HG03460 (cell line): ENCODE data around the gene RAB6A.

ENCODE experiments used
- ATAC-seq: cut with Tn5 transposase; IDR thresholded peaks from one replicate; pipeline ENCODE4 v1.9.1; 2021; ENCODE audit not compliant: unreplicated experiment

The RAB6A gene

GRCh38 chr11:73633999-73634398 lies 126.9 kb downstream of the RAB6A start:
- no peak for ATAC-seq

DNA sequence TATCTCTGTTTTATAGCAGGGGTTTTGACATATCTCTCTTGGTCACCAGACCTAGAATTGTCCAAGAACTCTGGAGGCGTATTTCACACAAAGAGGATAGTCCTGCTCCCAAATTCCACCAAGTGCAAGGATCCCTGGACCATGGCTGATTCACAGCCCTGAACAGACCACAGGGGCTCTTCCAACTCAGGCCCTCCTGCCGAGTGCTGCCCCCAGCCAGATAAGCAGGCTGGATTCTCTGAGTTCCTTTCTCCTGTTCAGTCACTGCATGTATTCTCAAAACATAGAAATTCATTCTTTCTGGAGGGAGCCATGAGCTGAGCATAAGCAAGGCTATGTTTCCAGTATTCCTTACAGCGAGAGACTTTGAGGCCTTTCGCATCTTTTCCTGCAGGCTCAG lies 127.9 kb downstream of the RAB6A start:
- ATAC-seq, result no peak

DNA sequence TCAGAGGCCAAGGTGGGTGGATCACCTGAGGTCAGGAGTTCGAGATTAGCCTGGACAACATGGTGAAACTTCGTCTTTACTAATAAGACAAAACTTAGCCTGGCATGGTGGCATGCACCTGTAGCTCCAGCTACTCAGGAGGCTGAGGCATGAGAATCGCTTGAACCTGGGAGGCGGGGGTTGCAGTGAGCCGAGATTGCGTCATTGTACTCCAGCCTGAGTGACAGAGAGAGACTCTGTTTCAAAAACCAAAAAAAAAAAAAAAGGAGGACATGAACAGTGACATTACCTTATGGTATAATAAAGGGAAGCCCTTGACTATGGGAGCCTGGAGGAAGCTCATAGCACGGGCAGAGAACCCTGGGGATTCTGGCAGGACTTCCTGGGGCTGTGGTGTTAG lies 131.0 kb downstream of the RAB6A start:
- ATAC-seq, result no peak

DNA sequence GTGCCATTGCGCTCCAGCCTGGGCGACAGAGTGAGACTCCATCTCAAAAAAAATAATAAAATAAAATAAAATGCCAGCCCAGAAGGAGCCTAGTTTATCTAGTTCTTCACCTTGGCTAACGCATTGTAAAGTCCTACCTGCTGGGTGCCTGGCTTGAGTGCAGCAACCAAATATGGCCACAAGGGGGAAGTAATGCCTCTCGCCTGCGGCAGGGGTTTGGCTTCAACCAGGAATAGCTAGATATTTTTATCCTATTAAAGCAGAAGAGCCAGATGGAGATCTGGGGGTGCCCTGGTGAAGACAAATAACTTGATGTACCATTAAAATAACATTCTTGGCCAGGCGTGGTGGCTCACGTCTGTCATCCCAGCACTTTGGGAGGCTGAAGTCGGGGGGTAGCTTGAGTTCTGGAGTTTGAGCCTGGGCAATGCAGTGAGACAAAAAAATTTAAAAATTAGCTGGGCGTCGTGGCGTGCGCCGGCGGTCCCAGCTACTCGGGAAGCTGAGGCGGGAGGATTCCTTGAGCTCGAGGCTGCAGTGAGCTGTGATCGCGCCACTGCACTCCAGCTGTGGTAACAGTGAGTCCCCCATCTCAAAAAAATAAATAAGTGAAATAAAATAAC lies 135.1 kb downstream of the RAB6A start:
- no peak for ATAC-seq
